ENCODE measurements around the gene RHOT2. TPM values are rescaled to one million over a fixed set of nuclear protein-coding genes. Genes with fewer than 3 reads are reported as not detected.

Gene RHOT2
- total and polyA plus RNA-seq, 9 of the 15 experiments (the other 6 are each of a cell fraction or from before 2014, with no cell fraction given), result 5.0 to 373 (median 112) TPM

DNA sequence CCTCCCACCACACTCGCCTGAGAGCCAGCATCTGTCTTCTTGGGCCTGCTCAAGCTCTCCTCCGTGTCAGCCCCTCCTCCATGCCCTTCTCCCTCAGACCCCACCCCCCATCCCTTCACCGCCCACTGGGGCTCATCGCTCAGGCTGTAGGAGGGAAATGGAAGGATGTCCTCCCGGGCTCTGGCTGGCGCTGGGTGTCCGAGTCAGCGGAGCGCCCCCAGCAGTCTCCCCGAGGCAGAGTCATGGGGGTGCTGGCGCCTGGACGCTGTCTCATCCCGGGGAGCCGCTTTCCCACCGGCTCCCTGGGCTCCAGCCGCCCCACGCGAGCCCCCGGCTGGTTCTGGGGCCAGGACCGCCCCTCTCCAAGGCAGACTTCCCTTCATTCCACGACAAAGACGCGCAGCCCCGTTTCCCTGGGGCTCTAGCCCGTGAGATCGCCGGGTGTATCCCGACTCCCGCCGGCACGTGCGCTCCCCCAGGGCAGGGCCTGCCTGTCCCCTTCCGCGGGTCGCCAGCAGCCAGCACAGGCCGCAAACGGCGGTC lies 52.6 kb downstream of the RHOT2 start (continued):
- TF ChIP-seq, protein P1, sequence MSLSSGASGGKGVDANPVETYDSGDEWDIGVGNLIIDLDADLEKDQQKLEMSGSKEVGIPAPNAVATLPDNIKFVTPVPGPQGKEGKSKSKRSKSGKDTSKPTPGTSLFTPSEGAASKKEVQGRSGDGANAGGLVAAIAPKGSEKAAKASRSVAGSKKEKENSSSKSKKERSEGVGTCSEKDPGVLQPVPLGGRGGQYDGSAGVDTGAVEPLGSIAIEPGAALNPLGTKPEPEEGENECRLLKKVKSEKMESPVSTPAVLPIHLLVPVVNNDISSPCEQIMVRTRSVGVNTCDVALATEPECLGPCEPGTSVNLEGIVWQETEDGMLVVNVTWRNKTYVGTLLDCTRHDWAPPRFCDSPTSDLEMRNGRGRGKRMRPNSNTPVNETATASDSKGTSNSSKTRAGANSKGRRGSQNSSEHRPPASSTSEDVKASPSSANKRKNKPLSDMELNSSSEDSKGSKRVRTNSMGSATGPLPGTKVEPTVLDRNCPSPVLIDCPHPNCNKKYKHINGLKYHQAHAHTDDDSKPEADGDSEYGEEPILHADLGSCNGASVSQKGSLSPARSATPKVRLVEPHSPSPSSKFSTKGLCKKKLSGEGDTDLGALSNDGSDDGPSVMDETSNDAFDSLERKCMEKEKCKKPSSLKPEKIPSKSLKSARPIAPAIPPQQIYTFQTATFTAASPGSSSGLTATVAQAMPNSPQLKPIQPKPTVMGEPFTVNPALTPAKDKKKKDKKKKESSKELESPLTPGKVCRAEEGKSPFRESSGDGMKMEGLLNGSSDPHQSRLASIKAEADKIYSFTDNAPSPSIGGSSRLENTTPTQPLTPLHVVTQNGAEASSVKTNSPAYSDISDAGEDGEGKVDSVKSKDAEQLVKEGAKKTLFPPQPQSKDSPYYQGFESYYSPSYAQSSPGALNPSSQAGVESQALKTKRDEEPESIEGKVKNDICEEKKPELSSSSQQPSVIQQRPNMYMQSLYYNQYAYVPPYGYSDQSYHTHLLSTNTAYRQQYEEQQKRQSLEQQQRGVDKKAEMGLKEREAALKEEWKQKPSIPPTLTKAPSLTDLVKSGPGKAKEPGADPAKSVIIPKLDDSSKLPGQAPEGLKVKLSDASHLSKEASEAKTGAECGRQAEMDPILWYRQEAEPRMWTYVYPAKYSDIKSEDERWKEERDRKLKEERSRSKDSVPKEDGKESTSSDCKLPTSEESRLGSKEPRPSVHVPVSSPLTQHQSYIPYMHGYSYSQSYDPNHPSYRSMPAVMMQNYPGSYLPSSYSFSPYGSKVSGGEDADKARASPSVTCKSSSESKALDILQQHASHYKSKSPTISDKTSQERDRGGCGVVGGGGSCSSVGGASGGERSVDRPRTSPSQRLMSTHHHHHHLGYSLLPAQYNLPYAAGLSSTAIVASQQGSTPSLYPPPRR (CRISPR knock-in tag; IDR thresholded peaks at IDR 0.05; ENCODE audit: borderline replicate concordance), result no peak; the same call in 1 of the 2 replicates
- TF ChIP-seq, protein P2, sequence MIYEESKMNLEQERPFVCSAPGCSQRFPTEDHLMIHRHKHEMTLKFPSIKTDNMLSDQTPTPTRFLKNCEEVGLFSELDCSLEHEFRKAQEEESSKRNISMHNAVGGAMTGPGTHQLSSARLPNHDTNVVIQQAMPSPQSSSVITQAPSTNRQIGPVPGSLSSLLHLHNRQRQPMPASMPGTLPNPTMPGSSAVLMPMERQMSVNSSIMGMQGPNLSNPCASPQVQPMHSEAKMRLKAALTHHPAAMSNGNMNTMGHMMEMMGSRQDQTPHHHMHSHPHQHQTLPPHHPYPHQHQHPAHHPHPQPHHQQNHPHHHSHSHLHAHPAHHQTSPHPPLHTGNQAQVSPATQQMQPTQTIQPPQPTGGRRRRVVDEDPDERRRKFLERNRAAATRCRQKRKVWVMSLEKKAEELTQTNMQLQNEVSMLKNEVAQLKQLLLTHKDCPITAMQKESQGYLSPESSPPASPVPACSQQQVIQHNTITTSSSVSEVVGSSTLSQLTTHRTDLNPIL (CRISPR knock-in tag; IDR thresholded peaks at IDR 0.05), result no peak
- TF ChIP-seq NCOA4 (IDR thresholded peaks at IDR 0.05; ENCODE audit: partially characterized antibody) (no peak), ZNF3 (CRISPR knock-in tag; IDR thresholded peaks at IDR 0.05) (no peak), ZNF57 (CRISPR knock-in tag; IDR thresholded peaks at IDR 0.05) (no peak), FOSL1 (tag; conservative IDR thresholded peaks at IDR 0.05) (peak; percentile 46; the same call in 1 of the 2 replicates), SMAD3 (CRISPR knock-in tag; conservative IDR thresholded peaks at IDR 0.05) (no peak), ZNF507 (tag; conservative IDR thresholded peaks at IDR 0.05) (no peak), ZNF384 (IDR thresholded peaks at IDR 0.05; ENCODE audit: low read depth, low read length) (no peak), ZSCAN29 (IDR thresholded peaks at IDR 0.05) (no peak), XRCC3 (IDR thresholded peaks at IDR 0.05) (no peak), ZNF584 (CRISPR knock-in tag; IDR thresholded peaks at IDR 0.05; ENCODE audit: low read depth) (no peak), DACH1 (IDR thresholded peaks at IDR 0.05; ENCODE audit: partially characterized antibody) (no peak), DMBX1 (CRISPR knock-in tag; IDR thresholded peaks at IDR 0.05; ENCODE audit: borderline replicate concordance) (no peak)
- TF ChIP-seq, protein P3, sequence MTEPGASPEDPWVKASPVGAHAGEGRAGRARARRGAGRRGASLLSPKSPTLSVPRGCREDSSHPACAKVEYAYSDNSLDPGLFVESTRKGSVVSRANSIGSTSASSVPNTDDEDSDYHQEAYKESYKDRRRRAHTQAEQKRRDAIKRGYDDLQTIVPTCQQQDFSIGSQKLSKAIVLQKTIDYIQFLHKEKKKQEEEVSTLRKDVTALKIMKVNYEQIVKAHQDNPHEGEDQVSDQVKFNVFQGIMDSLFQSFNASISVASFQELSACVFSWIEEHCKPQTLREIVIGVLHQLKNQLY (CRISPR knock-in tag; conservative IDR thresholded peaks at IDR 0.05), result no peak
- TF ChIP-seq, protein P4, sequence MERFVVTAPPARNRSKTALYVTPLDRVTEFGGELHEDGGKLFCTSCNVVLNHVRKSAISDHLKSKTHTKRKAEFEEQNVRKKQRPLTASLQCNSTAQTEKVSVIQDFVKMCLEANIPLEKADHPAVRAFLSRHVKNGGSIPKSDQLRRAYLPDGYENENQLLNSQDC (CRISPR knock-in tag; IDR thresholded peaks at IDR 0.05), result no peak
- TF ChIP-seq, protein P5, sequence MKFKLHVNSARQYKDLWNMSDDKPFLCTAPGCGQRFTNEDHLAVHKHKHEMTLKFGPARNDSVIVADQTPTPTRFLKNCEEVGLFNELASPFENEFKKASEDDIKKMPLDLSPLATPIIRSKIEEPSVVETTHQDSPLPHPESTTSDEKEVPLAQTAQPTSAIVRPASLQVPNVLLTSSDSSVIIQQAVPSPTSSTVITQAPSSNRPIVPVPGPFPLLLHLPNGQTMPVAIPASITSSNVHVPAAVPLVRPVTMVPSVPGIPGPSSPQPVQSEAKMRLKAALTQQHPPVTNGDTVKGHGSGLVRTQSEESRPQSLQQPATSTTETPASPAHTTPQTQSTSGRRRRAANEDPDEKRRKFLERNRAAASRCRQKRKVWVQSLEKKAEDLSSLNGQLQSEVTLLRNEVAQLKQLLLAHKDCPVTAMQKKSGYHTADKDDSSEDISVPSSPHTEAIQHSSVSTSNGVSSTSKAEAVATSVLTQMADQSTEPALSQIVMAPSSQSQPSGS (CRISPR knock-in tag; IDR thresholded peaks at IDR 0.05), result no peak
- TF ChIP-seq, protein P6, sequence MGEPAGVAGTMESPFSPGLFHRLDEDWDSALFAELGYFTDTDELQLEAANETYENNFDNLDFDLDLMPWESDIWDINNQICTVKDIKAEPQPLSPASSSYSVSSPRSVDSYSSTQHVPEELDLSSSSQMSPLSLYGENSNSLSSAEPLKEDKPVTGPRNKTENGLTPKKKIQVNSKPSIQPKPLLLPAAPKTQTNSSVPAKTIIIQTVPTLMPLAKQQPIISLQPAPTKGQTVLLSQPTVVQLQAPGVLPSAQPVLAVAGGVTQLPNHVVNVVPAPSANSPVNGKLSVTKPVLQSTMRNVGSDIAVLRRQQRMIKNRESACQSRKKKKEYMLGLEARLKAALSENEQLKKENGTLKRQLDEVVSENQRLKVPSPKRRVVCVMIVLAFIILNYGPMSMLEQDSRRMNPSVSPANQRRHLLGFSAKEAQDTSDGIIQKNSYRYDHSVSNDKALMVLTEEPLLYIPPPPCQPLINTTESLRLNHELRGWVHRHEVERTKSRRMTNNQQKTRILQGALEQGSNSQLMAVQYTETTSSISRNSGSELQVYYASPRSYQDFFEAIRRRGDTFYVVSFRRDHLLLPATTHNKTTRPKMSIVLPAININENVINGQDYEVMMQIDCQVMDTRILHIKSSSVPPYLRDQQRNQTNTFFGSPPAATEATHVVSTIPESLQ (CRISPR knock-in tag; IDR thresholded peaks at IDR 0.05), result no peak

All from K562 (cell line).